Left cardiac atrium (tissue), 4 donors: ENCODE results near the gene CIART. TPM values are rescaled to one million over a fixed set of nuclear protein-coding genes. Genes with fewer than 3 reads are reported as not detected.
"Not testable (repeated sequence)": the region's sequence is repeated elsewhere in the genome, so short reads cannot be mapped to it uniquely, and the experiment has no call there.

Experiments used
- ATAC-seq, 2 donors: fragments of 200-7000 bp; cut with Tn5 transposase; one replicate each; pipeline ENCODE4 v1.9.1; 2020; ENCODE audit warnings: mild to moderate bottlenecking in 2 of 2, moderate library complexity in 2 of 2
- DNase-seq: peaks from one replicate; pipeline ENCODE4 v3.0.0-alpha.2; 2020
- intact Hi-C, 2 donors: fragments of 100-400 bp; cut with DNase I; formaldehyde crosslinking; loops; one replicate each; pipeline versions ENCODE4 v1.14.1 to v1.15.1; 2022 to 2023
- total RNA-seq, 2 donors: library from RNA; stranded (reverse); fragmentation: NEBNext Ultra II Directional; extraction: Animal tissue kit (Norgen Biotek cat#: 25700); gene quantifications; one replicate each; pipeline ENCODE4 v1.2.1, GENCODE V29; 2021
- donor health status: DM: no; HTN: yes; CAD: no.
- donor health status: DM: no; HTN: yes; CAD: no; lungs with severe emphysema.
- donor health status: DM: yes; HTN: yes; CAD: no.
- donor health status: Dilated cardiomyopathy.

The CIART gene
- total RNA-seq, 2 donors from 2014 or later, result 9.8 to 14.1 TPM

GRCh38 chr1:150293433-150294253 lies 11.3 kb downstream of the CIART start, which contains the start of gene MRPS21:
Gene MRPS21 (plus strand): TSS chr1:150293861. CDS start chr1:150294367, 506 bp downstream.
- intact Hi-C loops, result loop anchor here in 1 of 2 donors (2.0 kb wide), 1 partner anchor 27 kb away; the partner anchor contains the start of gene PRPF3
- DNase-seq, result peak; percentile 93
- peak; percentile 99 for ATAC-seq

- intact Hi-C loops, result no loop called here
- no peak for DNase-seq
- ATAC-seq, result no peak
Observed at GRCh38 chr1:150295476-150295875, 13.1 kb downstream of the CIART start.

- intact Hi-C loops, result no loop called here
- DNase-seq (no peak), ATAC-seq (no peak)
Observed at GRCh38 chr1:150299716-150300115, 17.4 kb downstream of the CIART start.

DNA sequence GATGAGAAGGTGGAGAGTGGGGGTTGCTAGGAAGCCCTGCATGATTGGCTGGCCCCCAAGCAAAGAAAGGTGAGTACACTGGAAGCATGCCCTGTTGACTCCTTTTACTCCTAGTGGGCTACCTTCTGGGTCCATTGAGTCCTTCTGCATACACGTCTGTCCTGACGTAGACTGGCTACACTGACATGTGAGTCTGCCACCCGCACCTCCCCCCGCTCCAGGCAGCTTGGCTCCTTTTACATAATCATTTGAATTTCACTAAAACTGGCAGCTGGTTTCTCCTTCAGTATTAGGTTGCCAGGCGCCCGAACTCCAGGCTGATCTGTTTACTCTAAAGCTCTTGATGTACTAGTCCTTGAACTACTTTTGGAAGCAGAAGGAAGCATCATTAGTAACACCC lies 20.0 kb downstream of the CIART start:
- intact Hi-C loops, result no loop called here
- ATAC-seq (no peak), DNase-seq (no peak)

DNA sequence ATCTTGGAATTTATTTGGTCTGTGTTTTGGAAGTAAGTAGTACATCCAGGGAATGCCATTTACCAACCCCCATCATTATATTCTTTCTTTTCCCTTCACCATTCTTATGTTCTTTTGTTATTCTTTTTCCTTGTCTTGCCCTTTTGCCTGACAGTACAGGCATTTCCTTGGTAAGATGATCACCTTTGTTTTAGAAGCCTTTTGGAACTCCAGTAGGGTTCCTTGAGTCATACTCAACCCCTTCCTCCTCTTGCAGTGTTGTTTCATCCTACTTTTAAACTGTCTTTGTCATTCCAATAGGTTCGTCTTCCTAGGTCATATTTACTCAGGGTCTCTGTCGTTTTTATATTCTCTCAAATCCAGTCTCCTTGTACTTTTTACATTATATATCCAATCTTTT lies 20.5 kb downstream of the CIART start:
- no peak for ATAC-seq
- DNase-seq, result no peak
- intact Hi-C loops, result no loop called here

GRCh38 chr1:150308585-150308984 lies 26.2 kb downstream of the CIART start:
- DNase-seq, intact Hi-C loops, ATAC-seq: not testable (repeated sequence)

DNA sequence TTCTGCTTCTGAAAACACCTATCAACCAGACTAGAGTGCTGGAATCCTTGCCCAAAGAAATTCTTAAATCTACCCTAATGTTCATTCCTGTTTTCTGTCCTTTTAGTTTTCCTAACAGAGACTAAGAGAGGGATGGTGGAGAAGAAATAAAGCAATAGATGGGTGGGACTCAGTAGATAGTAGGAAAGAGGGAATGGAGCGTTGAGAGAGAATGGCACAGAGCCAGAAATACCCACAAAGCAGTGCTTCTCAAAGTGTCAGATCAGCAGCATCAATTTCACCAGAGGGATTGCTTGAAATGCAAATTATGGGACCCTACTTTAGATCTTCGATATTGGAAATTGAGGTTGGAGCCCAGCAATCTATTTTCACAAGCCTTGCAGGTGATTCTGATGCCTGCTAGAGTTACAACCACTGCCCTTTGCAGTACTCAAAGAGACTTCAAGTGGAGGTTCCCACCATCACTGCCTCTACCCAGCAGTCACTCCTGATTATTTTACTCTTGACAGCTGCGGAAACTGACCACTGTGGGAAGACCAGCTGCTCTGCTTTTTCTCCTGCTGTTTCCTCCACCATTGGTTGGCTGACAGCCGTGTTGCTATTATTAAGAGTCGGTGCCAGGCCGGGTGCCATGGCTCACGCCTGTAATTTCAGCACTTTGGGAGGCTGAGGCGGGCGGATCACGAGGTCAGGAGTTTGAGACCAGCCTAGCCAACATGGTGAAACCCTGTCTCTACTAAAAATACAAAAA lies 27.6 kb downstream of the CIART start:
- no peak for ATAC-seq

DNA sequence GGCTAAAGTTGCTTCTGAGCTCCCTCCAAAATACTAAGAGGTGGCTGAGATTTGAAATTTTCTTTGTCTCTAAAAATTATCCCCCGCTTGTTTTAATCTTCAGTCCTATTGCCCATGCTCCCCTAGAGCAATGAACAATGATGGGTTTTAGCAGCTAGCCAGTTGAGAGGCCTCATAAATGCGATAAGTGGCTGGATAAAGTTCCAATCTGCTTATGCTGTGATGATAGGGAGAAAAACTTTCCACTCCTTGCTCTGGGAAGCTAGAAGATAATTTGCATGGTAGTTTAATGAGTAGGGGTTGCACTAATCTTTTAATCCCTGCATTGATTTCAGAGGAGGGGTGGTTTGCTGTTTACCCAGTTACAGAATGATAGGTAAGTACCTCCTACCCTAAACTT lies 29.4 kb downstream of the CIART start:
- DNase-seq (no peak), ATAC-seq (no peak)
- intact Hi-C loops, result no loop called here

More for the DNA sequence above, 27.6 kb downstream of the CIART start:
- no peak for DNase-seq
- intact Hi-C loops, result no loop called here

DNA sequence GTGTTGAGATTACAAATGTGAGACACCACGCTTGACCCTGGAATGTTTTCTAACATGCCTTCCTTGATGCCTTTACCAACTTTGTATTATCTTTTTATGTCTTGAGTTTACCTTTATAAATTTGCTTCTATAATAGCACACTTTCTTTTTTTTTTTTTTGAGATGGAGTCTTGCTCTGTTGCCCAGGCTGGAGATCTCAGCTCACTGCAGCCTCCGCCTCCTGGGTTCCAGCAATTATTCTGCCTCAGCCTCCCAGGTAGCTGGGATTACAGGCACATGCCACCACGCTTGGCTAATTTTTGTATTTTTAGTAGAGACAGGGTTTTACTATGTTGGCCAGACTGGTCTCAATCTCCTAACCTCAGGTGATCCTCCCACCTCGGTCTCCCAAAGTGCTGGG lies 32.3 kb downstream of the CIART start:
- ATAC-seq, DNase-seq, intact Hi-C loops: not testable (repeated sequence)

DNA sequence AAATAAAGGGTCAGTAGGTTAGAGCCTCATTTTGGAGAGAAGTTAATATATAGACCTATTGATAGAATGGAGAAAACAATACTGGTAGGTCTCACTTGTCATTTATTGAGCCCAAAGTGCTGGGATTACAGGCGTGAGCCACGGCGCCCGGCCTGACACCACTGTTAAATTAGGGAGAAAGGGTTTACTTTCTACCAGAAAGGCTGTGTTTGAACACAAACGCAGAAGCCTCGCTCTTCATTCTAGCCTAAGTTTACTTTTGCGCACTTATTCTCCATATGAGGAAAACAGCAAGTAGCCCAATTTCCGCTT lies 38.3 kb downstream of the CIART start:
- DNase-seq (no peak), ATAC-seq (no peak)
- intact Hi-C loops, result loop anchor here in 1 of 2 donors (2.0 to 5.0 kb wide), 2 partner anchors 28 to 42 kb away; partner anchors contain the start of genes MRPS21 and RPRD2

DNA sequence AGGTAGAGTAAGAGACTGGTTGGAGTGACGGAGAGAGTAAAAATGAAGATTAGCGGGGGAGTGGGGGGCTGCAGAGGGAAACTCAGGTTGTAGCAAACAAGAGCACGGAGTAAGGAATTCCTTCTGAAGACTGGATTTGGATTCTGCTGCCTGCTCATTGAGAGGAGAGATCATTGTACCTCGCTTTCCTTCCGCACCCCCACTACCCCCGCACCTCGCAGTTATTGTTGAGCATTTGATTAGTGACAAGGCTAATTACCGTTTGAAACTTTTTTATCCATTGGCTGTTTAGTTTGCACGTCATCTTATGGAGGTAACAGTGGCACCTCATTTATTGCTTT lies 39.4 kb downstream of the CIART start:
- intact Hi-C loops, result loop anchor here in 1 of 2 donors (2.0 to 5.0 kb wide), 2 partner anchors 29 to 41 kb away; partner anchors contain the start of genes MRPS21 and RPRD2
- no peak for ATAC-seq
- no peak for DNase-seq

DNA sequence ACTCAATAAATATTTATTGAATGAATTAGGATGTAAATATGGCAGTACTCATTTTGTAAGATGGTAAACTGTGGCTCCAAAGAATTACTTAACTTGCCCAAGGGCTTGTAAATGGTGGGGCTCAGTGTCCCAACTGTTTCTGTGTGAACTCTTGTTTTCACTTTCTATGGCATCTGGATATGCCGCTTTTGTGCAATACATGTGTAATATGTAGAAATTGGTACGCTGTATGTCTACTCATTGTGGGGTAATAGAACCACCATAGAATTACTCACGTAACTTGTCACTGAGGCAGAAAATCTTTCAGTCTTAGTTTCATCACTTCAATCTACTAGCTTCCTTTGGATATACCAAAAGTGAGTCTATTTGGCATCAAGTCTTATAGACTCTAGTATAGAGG lies 40.0 kb downstream of the CIART start:
- intact Hi-C loops, result loop anchor here in 1 of 2 donors (5.0 kb wide), 1 partner anchor 40 kb away; the partner anchor contains the start of gene RPRD2
- ATAC-seq (no peak), DNase-seq (no peak)

GRCh38 chr1:150332651-150333290 lies 50.4 kb downstream of the CIART start:
- ATAC-seq, result no peak
- no peak for DNase-seq
- intact Hi-C loops, result no loop called here

Other genes starting within 250 kb of the CIART start
- 10 to 100 TPM; 39.3 to 40.2 TPM for gene VPS45, start 214.8 kb upstream of the CIART start, total RNA-seq
- 10 to 100 TPM; 30.2 to 42.8 TPM for gene PLEKHO1, start 132.6 kb upstream of the CIART start, total RNA-seq
- 10 to 100 TPM; 25.5 to 38.1 TPM for gene ANP32E, start 46.4 kb upstream of the CIART start, total RNA-seq
- gene CA14, start 24.8 kb upstream of the CIART start, total RNA-seq, result 1 to 10 TPM; 5.7 to 8.7 TPM
- gene APH1A, start 13.5 kb upstream of the CIART start, total RNA-seq, result 10 to 100 TPM; 64.3 to 93.1 TPM
- 10 to 100 TPM; 10.1 to 14.0 TPM for gene C1orf54, start 9.8 kb upstream of the CIART start, total RNA-seq
- 10 to 100 TPM; 72.6 to 74.3 TPM for gene MRPS21, start 11.3 kb downstream of the CIART start, total RNA-seq
- gene PRPF3, start 39.0 kb downstream of the CIART start, total RNA-seq, result 10 to 100 TPM; 22.1 to 25.1 TPM
- 10 to 100 TPM; 22.5 to 24.3 TPM for gene RPRD2, start 81.6 kb downstream of the CIART start, total RNA-seq
- 10 to 100 TPM; 16.3 to 18.5 TPM for gene TARS2, start 204.9 kb downstream of the CIART start, total RNA-seq
- 10 to 100 TPM; 40.6 to 42.2 TPM for gene ECM1, start 225.6 kb downstream of the CIART start, total RNA-seq
- gene FALEC, start 233.2 kb downstream of the CIART start, total RNA-seq, result not detected